HG02571 (cell line): ENCODE results near the gene CCZ1B.
"Not testable (repeated sequence)": the region's sequence is repeated elsewhere in the genome, so short reads cannot be mapped to it uniquely, and the experiment has no call there.

ENCODE experiments used
- ATAC-seq: cut with Tn5 transposase; IDR thresholded peaks from one replicate; pipeline ENCODE4 v1.9.1; 2021; ENCODE audit warnings: mild to moderate bottlenecking, moderate library complexity; ENCODE audit not compliant: unreplicated experiment

CCZ1B gene

GRCh38 chr7:6831018-6831725 is 5.1 kb upstream of the CCZ1B start:
- ATAC-seq: no peak

- ATAC-seq: not testable (repeated sequence)
These were observed 4.0 kb upstream of the CCZ1B start for GRCh38 chr7:6830026-6830425.

- ATAC-seq: not testable (repeated sequence)
These were observed 3.5 kb upstream of the CCZ1B start for GRCh38 chr7:6829616-6830015.

- not testable (repeated sequence) for ATAC-seq
These were observed 1.1 kb upstream of the CCZ1B start for GRCh38 chr7:6827180-6827579.

GRCh38 chr7:6825236-6826125 is 594 bp downstream of the CCZ1B start:
- ATAC-seq: peak; percentile 40

- not testable (repeated sequence) for ATAC-seq
These were observed 4.5 kb downstream of the CCZ1B start for GRCh38 chr7:6821622-6822021.

- not testable (repeated sequence) for ATAC-seq
These were observed 10.6 kb downstream of the CCZ1B start for GRCh38 chr7:6815470-6815869.

- ATAC-seq: not testable (repeated sequence)
These were observed 13.1 kb downstream of the CCZ1B start for GRCh38 chr7:6813011-6813410.

GRCh38 chr7:6807959-6808358 is 18.1 kb downstream of the CCZ1B start:
- ATAC-seq: not testable (repeated sequence)

GRCh38 chr7:6807393-6807918 is 18.6 kb downstream of the CCZ1B start:
- not testable (repeated sequence) for ATAC-seq

- not testable (repeated sequence) for ATAC-seq
These were observed 25.7 kb downstream of the CCZ1B start for GRCh38 chr7:6800331-6800730.

GRCh38 chr7:6799887-6800286 is 26.2 kb downstream of the CCZ1B start:
- not testable (repeated sequence) for ATAC-seq

GRCh38 chr7:6798047-6798446 is 28.0 kb downstream of the CCZ1B start:
- not testable (repeated sequence) for ATAC-seq

GRCh38 chr7:6797218-6797617 is 28.9 kb downstream of the CCZ1B start:
- not testable (repeated sequence) for ATAC-seq

- ATAC-seq: not testable (repeated sequence)
These were observed 31.8 kb downstream of the CCZ1B start for GRCh38 chr7:6794276-6794675.

- not testable (repeated sequence) for ATAC-seq
These were observed 33.8 kb downstream of the CCZ1B start for GRCh38 chr7:6792113-6792872.

GRCh38 chr7:6789353-6789752 is 36.7 kb downstream of the CCZ1B start:
- not testable (repeated sequence) for ATAC-seq

- not testable (repeated sequence) for ATAC-seq
These were observed 44.5 kb downstream of the CCZ1B start for GRCh38 chr7:6781581-6781980.

- ATAC-seq: not testable (repeated sequence)
These were observed 64.9 kb downstream of the CCZ1B start for GRCh38 chr7:6761186-6761585.

GRCh38 chr7:6753964-6754363 is 72.1 kb downstream of the CCZ1B start, which contains the start of gene RSPH10B2:
Gene RSPH10B2, plus strand, starts transcription at chr7:6754103. Its CDS starts 3,575 bp downstream, at chr7:6757678.
- ATAC-seq: not testable (repeated sequence)

GRCh38 chr7:6750173-6750572 is 75.9 kb downstream of the CCZ1B start:
- ATAC-seq: not testable (repeated sequence)
